NB4 (cell line): ENCODE data around the gene CDC27.

Experiments used
- DNase-seq: peaks from one replicate; pipeline ENCODE4 v3.0.0; 2010; ENCODE audit warnings: low read depth
- H3K4me3 ChIP-seq: one replicate; pipeline ENCODE4 v1.5.1; 2011; ENCODE audit warnings: mild to moderate bottlenecking, low read depth, low read length, moderate library complexity
- CTCF ChIP-seq: IDR thresholded peaks from one replicate; pipeline ENCODE4 v1.5.1; 2012; ENCODE audit warnings: low read depth, low read length
- MAX ChIP-seq: IDR thresholded peaks from 2 replicates; pipeline ENCODE4 v1.6.1; 2011; ENCODE audit warnings: low read depth, low read length
- MYC ChIP-seq: IDR thresholded peaks from 2 replicates; pipeline ENCODE4 v1.6.1; 2011; ENCODE audit warnings: low read depth, low read length
- POLR2A ChIP-seq: IDR thresholded peaks from 2 replicates; pipeline ENCODE4 v1.6.1; 2011; ENCODE audit warnings: mild to moderate bottlenecking; ENCODE audit not compliant: insufficient read length; ENCODE audit errors: extremely low read depth

The CDC27 gene

GRCh38 chr17:47235506-47235905, 46.4 kb upstream of the CDC27 start:
- no peak for TF ChIP-seq MYC
- no peak for TF ChIP-seq MAX
- no peak for TF ChIP-seq POLR2A
- no peak for TF ChIP-seq CTCF
- no peak for DNase-seq
- H3K4me3 ChIP-seq, result no peak overlapping the region

- DNase-seq, result no peak
- no peak for TF ChIP-seq MAX
- no peak for TF ChIP-seq MYC
- no peak for TF ChIP-seq POLR2A
- no peak for TF ChIP-seq CTCF
- H3K4me3 ChIP-seq, result no peak overlapping the region
These were observed 43.4 kb upstream of the CDC27 start for GRCh38 chr17:47232465-47232864.

GRCh38 chr17:47231866-47232265, 42.8 kb upstream of the CDC27 start:
- no peak for DNase-seq
- TF ChIP-seq MYC (no peak), CTCF (no peak), POLR2A (no peak), MAX (no peak)
- no peak overlapping the region for H3K4me3 ChIP-seq

GRCh38 chr17:47231334-47231733, 42.2 kb upstream of the CDC27 start:
- H3K4me3 ChIP-seq, result no peak overlapping the region
- TF ChIP-seq POLR2A, result no peak
- no peak for TF ChIP-seq MAX
- no peak for TF ChIP-seq CTCF
- TF ChIP-seq MYC, result no peak
- no peak for DNase-seq

GRCh38 chr17:47230864-47231263, 41.8 kb upstream of the CDC27 start:
- DNase-seq, result no peak
- no peak overlapping the region for H3K4me3 ChIP-seq
- no peak for TF ChIP-seq POLR2A
- no peak for TF ChIP-seq MYC
- TF ChIP-seq CTCF, result no peak
- no peak for TF ChIP-seq MAX
